ENCODE data around the gene WAS. TPM values are rescaled to one million over a fixed set of nuclear protein-coding genes. Genes with fewer than 3 reads are reported as not detected.

WAS gene
- total and polyA plus RNA-seq, 2 experiments from 2014 or later: 0.32 to 0.56 TPM

DNA sequence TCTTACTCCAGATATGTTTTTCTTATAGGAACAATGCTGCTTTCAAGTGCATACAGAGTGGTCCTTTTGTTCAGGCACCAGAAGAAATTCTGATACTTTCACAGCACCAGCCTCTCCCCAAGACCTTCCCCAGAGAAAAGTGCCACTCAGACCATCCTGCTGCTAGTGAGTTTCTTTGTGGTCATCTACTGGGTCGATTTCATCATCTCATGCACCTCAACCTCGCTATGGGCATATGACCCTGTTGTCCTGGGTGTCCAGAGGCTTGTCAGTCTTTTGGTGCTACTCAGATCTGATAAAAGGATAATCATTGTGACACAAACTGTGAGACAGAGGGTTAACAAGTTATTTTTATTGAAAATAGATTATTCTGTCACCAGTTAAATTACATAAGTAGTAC lies 46.8 kb upstream of the WAS start:
- H3K9me3 Mint-ChIP-seq: no peaks in the 10 kb centered on the region
- TF ChIP-seq POLR2AphosphoS5 (IDR thresholded peaks at IDR 0.05; ENCODE audit: low read depth) (no peak), NANOG (IDR thresholded peaks at IDR 0.05; ENCODE audit: borderline replicate concordance) (no peak), EZH2 (IDR thresholded peaks at IDR 0.05; ENCODE audit: low read depth, unreplicated experiment) (no peak), ZNF331 (CRISPR knock-in tag; IDR thresholded peaks at IDR 0.05; ENCODE audit: low read depth) (no peak), STAT1 (IDR thresholded peaks at IDR 0.05; ENCODE audit: unreplicated experiment) (no peak), ZNF114 (CRISPR knock-in tag; IDR thresholded peaks at IDR 0.05) (no peak), JUNB (IDR thresholded peaks at IDR 0.05; ENCODE audit: unreplicated experiment) (no peak), EZH2phosphoT487 (IDR thresholded peaks at IDR 0.05; ENCODE audit: unreplicated experiment) (no peak), CREB1 (CRISPR knock-in tag; IDR thresholded peaks at IDR 0.05; ENCODE audit: low read depth) (no peak)
- TF ChIP-seq, protein P1, sequence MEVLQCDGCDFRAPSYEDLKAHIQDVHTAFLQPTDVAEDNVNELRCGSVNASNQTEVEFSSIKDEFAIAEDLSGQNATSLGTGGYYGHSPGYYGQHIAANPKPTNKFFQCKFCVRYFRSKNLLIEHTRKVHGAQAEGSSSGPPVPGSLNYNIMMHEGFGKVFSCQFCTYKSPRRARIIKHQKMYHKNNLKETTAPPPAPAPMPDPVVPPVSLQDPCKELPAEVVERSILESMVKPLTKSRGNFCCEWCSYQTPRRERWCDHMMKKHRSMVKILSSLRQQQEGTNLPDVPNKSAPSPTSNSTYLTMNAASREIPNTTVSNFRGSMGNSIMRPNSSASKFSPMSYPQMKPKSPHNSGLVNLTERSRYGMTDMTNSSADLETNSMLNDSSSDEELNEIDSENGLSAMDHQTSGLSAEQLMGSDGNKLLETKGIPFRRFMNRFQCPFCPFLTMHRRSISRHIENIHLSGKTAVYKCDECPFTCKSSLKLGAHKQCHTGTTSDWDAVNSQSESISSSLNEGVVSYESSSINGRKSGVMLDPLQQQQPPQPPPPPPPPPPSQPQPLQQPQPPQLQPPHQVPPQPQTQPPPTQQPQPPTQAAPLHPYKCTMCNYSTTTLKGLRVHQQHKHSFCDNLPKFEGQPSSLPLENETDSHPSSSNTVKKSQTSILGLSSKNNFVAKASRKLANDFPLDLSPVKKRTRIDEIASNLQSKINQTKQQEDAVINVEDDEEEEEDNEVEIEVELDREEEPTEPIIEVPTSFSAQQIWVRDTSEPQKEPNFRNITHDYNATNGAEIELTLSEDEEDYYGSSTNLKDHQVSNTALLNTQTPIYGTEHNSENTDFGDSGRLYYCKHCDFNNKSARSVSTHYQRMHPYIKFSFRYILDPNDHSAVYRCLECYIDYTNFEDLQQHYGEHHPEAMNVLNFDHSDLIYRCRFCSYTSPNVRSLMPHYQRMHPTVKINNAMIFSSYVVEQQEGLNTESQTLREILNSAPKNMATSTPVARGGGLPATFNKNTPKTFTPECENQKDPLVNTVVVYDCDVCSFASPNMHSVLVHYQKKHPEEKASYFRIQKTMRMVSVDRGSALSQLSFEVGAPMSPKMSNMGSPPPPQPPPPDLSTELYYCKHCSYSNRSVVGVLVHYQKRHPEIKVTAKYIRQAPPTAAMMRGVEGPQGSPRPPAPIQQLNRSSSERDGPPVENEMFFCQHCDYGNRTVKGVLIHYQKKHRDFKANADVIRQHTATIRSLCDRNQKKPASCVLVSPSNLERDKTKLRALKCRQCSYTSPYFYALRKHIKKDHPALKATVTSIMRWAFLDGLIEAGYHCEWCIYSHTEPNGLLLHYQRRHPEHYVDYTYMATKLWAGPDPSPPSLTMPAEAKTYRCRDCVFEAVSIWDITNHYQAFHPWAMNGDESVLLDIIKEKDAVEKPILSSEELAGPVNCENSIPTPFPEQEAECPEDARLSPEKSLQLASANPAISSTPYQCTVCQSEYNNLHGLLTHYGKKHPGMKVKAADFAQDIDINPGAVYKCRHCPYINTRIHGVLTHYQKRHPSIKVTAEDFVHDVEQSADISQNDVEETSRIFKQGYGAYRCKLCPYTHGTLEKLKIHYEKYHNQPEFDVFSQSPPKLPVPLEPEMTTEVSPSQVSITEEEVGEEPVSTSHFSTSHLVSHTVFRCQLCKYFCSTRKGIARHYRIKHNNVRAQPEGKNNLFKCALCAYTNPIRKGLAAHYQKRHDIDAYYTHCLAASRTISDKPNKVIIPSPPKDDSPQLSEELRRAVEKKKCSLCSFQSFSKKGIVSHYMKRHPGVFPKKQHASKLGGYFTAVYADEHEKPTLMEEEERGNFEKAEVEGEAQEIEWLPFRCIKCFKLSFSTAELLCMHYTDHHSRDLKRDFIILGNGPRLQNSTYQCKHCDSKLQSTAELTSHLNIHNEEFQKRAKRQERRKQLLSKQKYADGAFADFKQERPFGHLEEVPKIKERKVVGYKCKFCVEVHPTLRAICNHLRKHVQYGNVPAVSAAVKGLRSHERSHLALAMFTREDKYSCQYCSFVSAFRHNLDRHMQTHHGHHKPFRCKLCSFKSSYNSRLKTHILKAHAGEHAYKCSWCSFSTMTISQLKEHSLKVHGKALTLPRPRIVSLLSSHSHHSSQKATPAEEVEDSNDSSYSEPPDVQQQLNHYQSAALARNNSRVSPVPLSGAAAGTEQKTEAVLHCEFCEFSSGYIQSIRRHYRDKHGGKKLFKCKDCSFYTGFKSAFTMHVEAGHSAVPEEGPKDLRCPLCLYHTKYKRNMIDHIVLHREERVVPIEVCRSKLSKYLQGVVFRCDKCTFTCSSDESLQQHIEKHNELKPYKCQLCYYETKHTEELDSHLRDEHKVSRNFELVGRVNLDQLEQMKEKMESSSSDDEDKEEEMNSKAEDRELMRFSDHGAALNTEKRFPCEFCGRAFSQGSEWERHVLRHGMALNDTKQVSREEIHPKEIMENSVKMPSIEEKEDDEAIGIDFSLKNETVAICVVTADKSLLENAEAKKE (CRISPR knock-in tag; IDR thresholded peaks at IDR 0.05): no peak
- TF ChIP-seq, protein P2, sequence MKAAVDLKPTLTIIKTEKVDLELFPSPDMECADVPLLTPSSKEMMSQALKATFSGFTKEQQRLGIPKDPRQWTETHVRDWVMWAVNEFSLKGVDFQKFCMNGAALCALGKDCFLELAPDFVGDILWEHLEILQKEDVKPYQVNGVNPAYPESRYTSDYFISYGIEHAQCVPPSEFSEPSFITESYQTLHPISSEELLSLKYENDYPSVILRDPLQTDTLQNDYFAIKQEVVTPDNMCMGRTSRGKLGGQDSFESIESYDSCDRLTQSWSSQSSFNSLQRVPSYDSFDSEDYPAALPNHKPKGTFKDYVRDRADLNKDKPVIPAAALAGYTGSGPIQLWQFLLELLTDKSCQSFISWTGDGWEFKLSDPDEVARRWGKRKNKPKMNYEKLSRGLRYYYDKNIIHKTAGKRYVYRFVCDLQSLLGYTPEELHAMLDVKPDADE (IDR thresholded peaks at IDR 0.05): no peak
- TF ChIP-seq, protein P3, sequence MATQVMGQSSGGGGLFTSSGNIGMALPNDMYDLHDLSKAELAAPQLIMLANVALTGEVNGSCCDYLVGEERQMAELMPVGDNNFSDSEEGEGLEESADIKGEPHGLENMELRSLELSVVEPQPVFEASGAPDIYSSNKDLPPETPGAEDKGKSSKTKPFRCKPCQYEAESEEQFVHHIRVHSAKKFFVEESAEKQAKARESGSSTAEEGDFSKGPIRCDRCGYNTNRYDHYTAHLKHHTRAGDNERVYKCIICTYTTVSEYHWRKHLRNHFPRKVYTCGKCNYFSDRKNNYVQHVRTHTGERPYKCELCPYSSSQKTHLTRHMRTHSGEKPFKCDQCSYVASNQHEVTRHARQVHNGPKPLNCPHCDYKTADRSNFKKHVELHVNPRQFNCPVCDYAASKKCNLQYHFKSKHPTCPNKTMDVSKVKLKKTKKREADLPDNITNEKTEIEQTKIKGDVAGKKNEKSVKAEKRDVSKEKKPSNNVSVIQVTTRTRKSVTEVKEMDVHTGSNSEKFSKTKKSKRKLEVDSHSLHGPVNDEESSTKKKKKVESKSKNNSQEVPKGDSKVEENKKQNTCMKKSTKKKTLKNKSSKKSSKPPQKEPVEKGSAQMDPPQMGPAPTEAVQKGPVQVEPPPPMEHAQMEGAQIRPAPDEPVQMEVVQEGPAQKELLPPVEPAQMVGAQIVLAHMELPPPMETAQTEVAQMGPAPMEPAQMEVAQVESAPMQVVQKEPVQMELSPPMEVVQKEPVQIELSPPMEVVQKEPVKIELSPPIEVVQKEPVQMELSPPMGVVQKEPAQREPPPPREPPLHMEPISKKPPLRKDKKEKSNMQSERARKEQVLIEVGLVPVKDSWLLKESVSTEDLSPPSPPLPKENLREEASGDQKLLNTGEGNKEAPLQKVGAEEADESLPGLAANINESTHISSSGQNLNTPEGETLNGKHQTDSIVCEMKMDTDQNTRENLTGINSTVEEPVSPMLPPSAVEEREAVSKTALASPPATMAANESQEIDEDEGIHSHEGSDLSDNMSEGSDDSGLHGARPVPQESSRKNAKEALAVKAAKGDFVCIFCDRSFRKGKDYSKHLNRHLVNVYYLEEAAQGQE (IDR thresholded peaks at IDR 0.05; ENCODE audit: unreplicated experiment): no peak
- TF ChIP-seq, protein P4, sequence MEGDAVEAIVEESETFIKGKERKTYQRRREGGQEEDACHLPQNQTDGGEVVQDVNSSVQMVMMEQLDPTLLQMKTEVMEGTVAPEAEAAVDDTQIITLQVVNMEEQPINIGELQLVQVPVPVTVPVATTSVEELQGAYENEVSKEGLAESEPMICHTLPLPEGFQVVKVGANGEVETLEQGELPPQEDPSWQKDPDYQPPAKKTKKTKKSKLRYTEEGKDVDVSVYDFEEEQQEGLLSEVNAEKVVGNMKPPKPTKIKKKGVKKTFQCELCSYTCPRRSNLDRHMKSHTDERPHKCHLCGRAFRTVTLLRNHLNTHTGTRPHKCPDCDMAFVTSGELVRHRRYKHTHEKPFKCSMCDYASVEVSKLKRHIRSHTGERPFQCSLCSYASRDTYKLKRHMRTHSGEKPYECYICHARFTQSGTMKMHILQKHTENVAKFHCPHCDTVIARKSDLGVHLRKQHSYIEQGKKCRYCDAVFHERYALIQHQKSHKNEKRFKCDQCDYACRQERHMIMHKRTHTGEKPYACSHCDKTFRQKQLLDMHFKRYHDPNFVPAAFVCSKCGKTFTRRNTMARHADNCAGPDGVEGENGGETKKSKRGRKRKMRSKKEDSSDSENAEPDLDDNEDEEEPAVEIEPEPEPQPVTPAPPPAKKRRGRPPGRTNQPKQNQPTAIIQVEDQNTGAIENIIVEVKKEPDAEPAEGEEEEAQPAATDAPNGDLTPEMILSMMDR (conservative IDR thresholded peaks at IDR 0.05; ENCODE audit: low read depth in 2 of 2): no peak
- H3K9me2 ChIP-seq (ENCODE audit: insufficient read depth): no peaks in the 10 kb centered on the region

More for the DNA sequence above, 46.8 kb upstream of the WAS start:
- ATAC-seq (no peak), DNase-seq (ENCODE audit: low spot score) (no peak)
- H4K20me1 ChIP-seq (replicated peaks; ENCODE audit: insufficient read depth): no peaks in the 10 kb centered on the region
- no peaks in the 10 kb centered on the region for H3F3A ChIP-seq (replicated peaks; ENCODE audit: low read depth)
- H3K36me3 Mint-ChIP-seq (ENCODE audit: low read depth): no peaks in the 10 kb centered on the region
- peaks cover 1% of the 10 kb centered on the region for H3K27me3 Mint-ChIP-seq (ENCODE audit: insufficient read depth, low read depth, poor library complexity)
- no peak overlapping the region for H3K4me3 Mint-ChIP-seq
- H3K27me3 ChIP-seq (ENCODE audit: insufficient read depth): no peaks in the 10 kb centered on the region
- no peaks in the 10 kb centered on the region for H3K4me1 Mint-ChIP-seq
- no peak overlapping the region for H3K27ac Mint-ChIP-seq
- H3K4me2 ChIP-seq: no peak overlapping the region
- no peak overlapping the region for H3K4me3 ChIP-seq
- no peaks in the 10 kb centered on the region for H3K79me2 ChIP-seq (replicated peaks; ENCODE audit: insufficient read depth)
- no peak overlapping the region for H3K27ac ChIP-seq (ENCODE audit: low read depth)
- H3K36me3 ChIP-seq (ENCODE audit: insufficient read depth): no peaks in the 10 kb centered on the region
- H2AFZ ChIP-seq: no peak overlapping the region
- no peaks in the 10 kb centered on the region for H3K4me1 ChIP-seq (ENCODE audit: insufficient read depth)
